Liver (tissue), 9 donors: Measurements from ENCODE around the gene TMEM63A. TPM values are rescaled to one million over a fixed set of nuclear protein-coding genes. Genes with fewer than 3 reads are reported as not detected.
A peak's percentile ranks its signal among the peaks of the same experiment; 100 is the strongest.

Source experiments
- DNase-seq: peaks from one replicate; pipeline ENCODE4 v3.0.0-alpha.2; 2017; ENCODE audit warnings: low spot score
- H3K27ac ChIP-seq, 2 donors: one replicate each; pipeline ENCODE4 v1.7.0; 2013; ENCODE audit warnings: inconsistent platforms in 2 of 2, low read length in 2 of 2, control low read depth in 1 of 2, low read depth in 1 of 2, mild to moderate bottlenecking in 1 of 2
- H3K27me3 ChIP-seq, 4 donors: one replicate each; pipeline versions ENCODE4 v1.6.1 to v1.7.0; 2013; ENCODE audit warnings: low read length in 3 of 4, inconsistent platforms in 1 of 4, mild to moderate bottlenecking in 1 of 4, moderate library complexity in 1 of 4; ENCODE audit not compliant: control insufficient read depth in 4 of 4, insufficient read depth in 4 of 4
- H3K36me3 ChIP-seq, 4 donors: one replicate each; pipeline versions ENCODE4 v1.6.1 to v1.7.0; 2013; ENCODE audit warnings: low read length in 3 of 4, mild to moderate bottlenecking in 3 of 4, low read depth in 1 of 4, moderate library complexity in 1 of 4; ENCODE audit not compliant: control insufficient read depth in 4 of 4, insufficient read depth in 3 of 4
- H3K4me1 ChIP-seq, 4 donors: one replicate each; pipeline versions ENCODE4 v1.6.1 to v1.7.0; 2013; ENCODE audit warnings: low read length in 3 of 4, mild to moderate bottlenecking in 3 of 4, moderate library complexity in 1 of 4; ENCODE audit not compliant: control insufficient read depth in 4 of 4, insufficient read depth in 4 of 4
- H3K4me3 ChIP-seq, 3 donors: one replicate each; pipeline versions ENCODE4 v1.6.1 to v1.7.0; 2013; ENCODE audit warnings: low read length in 3 of 3, control low read depth in 1 of 3, low read depth in 1 of 3, mild to moderate bottlenecking in 1 of 3
- H3K9ac ChIP-seq, 2 donors: one replicate each; pipeline ENCODE4 v1.7.0; 2013; ENCODE audit warnings: low read length in 2 of 2, mild to moderate bottlenecking in 2 of 2, moderate library complexity in 2 of 2, control low read depth in 1 of 2, low read depth in 1 of 2
- H3K9me3 ChIP-seq, 4 donors: one replicate each; pipeline versions ENCODE4 v1.6.1 to v1.7.0; 2013; ENCODE audit warnings: low read length in 3 of 4; ENCODE audit not compliant: control insufficient read depth in 4 of 4
- CTCF ChIP-seq: fragments of 150-350 bp; IDR thresholded peaks from 2 replicates; pipeline ENCODE4 v1.5.1; 2017; ENCODE audit warnings: improper control_type of control experiment, low read depth, low read length; ENCODE audit not compliant: missing input control
- EGR1 ChIP-seq, 2 donors: IDR thresholded peaks; 2 replicates each; pipeline ENCODE4 v1.6.1; 2016 to 2018; ENCODE audit warnings: antibody characterized with exemption in 2 of 2, low read depth in 2 of 2
- FOXA1 ChIP-seq: IDR thresholded peaks from 2 replicates; pipeline ENCODE4 v1.6.1; 2016; ENCODE audit warnings: antibody characterized with exemption
- FOXA2 ChIP-seq: IDR thresholded peaks from 2 replicates; pipeline ENCODE4 v1.6.1; 2016; ENCODE audit warnings: antibody characterized with exemption
- GABPA ChIP-seq, 2 donors: IDR thresholded peaks in 1 of 2; conservative IDR thresholded peaks in 1 of 2; 2 replicates each; pipeline ENCODE4 v1.6.1; 2016; ENCODE audit warnings: antibody characterized with exemption in 2 of 2, mild to moderate bottlenecking in 1 of 2, moderate library complexity in 1 of 2
- HNF4A ChIP-seq, 2 donors: conservative IDR thresholded peaks; 2 replicates each; pipeline ENCODE4 v1.6.1; 2016; ENCODE audit warnings: antibody characterized with exemption in 2 of 2, mild to moderate bottlenecking in 2 of 2
- JUND ChIP-seq, 2 donors: IDR thresholded peaks; 2 replicates each; pipeline ENCODE4 v1.6.1; 2016; ENCODE audit warnings: antibody characterized with exemption in 2 of 2
- MAX ChIP-seq: IDR thresholded peaks from 2 replicates; pipeline ENCODE4 v1.6.1; 2016; ENCODE audit warnings: antibody characterized with exemption
- REST ChIP-seq: IDR thresholded peaks from 2 replicates; pipeline ENCODE4 v1.6.1; 2016; ENCODE audit warnings: antibody characterized with exemption, mild to moderate bottlenecking
- TAF1 ChIP-seq: conservative IDR thresholded peaks from 2 replicates; pipeline ENCODE4 v1.6.1; 2016; ENCODE audit warnings: antibody characterized with exemption, mild to moderate bottlenecking
- YY1 ChIP-seq: IDR thresholded peaks from 2 replicates; pipeline ENCODE4 v1.6.1; 2016; ENCODE audit warnings: antibody characterized with exemption, mild to moderate bottlenecking
- WGBS: extraction: QIAGEN DNeasy Blood & Tissue Kit; methylation state at CpG from one replicate; pipeline ENCODE4 v1.1.7; 2013; 5-methylcytosine and 5-hydroxymethylcytosine counted together
- polyA plus RNA-seq, 2 donors: library from polyadenylated mRNA; stranded (reverse) in 1 of 2; unstranded in 1 of 2; fragments of 200-250 nt in 1 of 2; fragments of >200 nt in 1 of 2; fragmentation: Nextera tagmentation in 1 of 2; extraction: Ambion mirVana in 1 of 2; gene quantifications; one replicate each; pipeline versions ENCODE4 v1.2.1 to v1.2.3, GENCODE V29; 2013 to 2015
- total RNA-seq, 2 donors: library from RNA; depleted of rRNA; stranded (reverse); fragments of >200 nt; gene quantifications; one replicate each; pipeline ENCODE4 v1.2.3, GENCODE V29; 2014
- donor health status: healthy.
- donor health status: healthy.
- donor health status: healthy.
- donor health status: healthy.
- donor health status: healthy.

The TMEM63A gene
- total and polyA plus RNA-seq, 4 donors, result 9.6 to 54.0 (median 11.6) TPM

- TF ChIP-seq TAF1, result peak; percentile 85
These were observed 1.5 kb downstream of the TMEM63A start (continued) for GRCh38 chr1:225880636-225881035.

- Histone ChIP-seq H3K36me3 (peaks cover 0 to 5% (median 1%) of the 10 kb centered on the region in 4 donors), H3K4me3 (peak overlapping the region in 2 of 3 donors; percentile 6 to 13), H3K4me1 (peaks cover 22 to 56% (median 51%) of the 10 kb centered on the region in 4 donors), H3K9me3 (no peaks in the 10 kb centered on the region), H3K27me3 (no peaks in the 10 kb centered on the region), H3K9ac (peak overlapping the region; percentile 0 to 2), H3K27ac (peak overlapping the region; percentile 97 to 98)
- DNase-seq, result no peak
- TF ChIP-seq JUND (IDR thresholded peaks at IDR 0.05) (no peak), REST (no peak)
- 35% methylated on average over 2 of the region's 2 CpGs for WGBS
These were observed 2.0 kb downstream of the TMEM63A start for GRCh38 chr1:225880222-225880588.

GRCh38 chr1:225879521-225880221 lies 2.5 kb downstream of the TMEM63A start:
- H3K4me1 ChIP-seq, result peaks cover 22 to 56% (median 51%) of the 10 kb centered on the region in 4 donors
- H3K9me3 ChIP-seq, result no peaks in the 10 kb centered on the region
- TF ChIP-seq GABPA (IDR thresholded peaks at IDR 0.05 in 1 of 2, conservative IDR thresholded peaks at IDR 0.05 in 1 of 2) (no peak), REST (no peak), HNF4A (conservative IDR thresholded peaks at IDR 0.05) (no peak), FOXA1 (no peak), FOXA2 (no peak), CTCF (no peak), MAX (no peak), EGR1 (IDR thresholded peaks at IDR 0.05; ENCODE audit: low read depth in 2 of 2) (no peak), TAF1 (no peak), YY1 (no peak)
- DNase-seq, result no peak
- WGBS, result 42% methylated on average over 8 of the region's 8 CpGs
- peaks cover 0 to 9% (median 1%) of the 10 kb centered on the region in 4 donors for H3K36me3 ChIP-seq
- peak overlapping the region; percentile 6 to 24 (median 13) for H3K4me3 ChIP-seq
- H3K27me3 ChIP-seq, result no peaks in the 10 kb centered on the region
- peak overlapping the region; percentile 97 to 98 for H3K27ac ChIP-seq
- H3K9ac ChIP-seq, result peak overlapping the region; percentile 0 to 18
